GM21619 (cell line): ENCODE data around the gene DMRTA1.
"Not testable (repeated sequence)": the region's sequence is repeated elsewhere in the genome, so short reads cannot be mapped to it uniquely, and the experiment has no call there.

Source experiments
- ATAC-seq: cut with Tn5 transposase; IDR thresholded peaks from one replicate; pipeline ENCODE4 v1.9.1; 2021; ENCODE audit not compliant: unreplicated experiment

Gene DMRTA1

GRCh38 chr9:22455181-22455580 lies 8.6 kb downstream of the DMRTA1 start:
- ATAC-seq, result no peak

DNA sequence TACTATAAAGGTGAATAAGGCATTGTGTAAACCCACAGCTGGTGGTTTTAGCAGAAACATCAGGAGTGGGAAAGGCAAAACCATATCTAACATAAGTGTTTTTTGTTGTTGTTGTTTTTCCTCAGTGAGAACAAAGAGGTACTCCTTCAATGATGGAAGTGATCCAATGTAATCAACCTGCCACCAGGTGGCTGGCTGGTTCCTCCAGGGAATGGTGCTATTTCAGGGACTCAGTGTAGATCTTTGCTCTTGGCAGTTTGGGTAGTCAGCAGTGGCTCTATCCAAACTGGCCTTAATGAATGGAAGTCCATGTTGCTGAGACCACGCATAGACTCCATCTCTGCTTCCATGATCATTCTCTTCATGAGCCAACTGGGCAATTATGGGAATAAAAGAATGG lies 10.8 kb downstream of the DMRTA1 start:
- no peak for ATAC-seq

GRCh38 chr9:22463205-22463604 lies 16.6 kb downstream of the DMRTA1 start:
- no peak for ATAC-seq

- ATAC-seq, result peak; percentile 47
Measured at GRCh38 chr9:22469928-22470544, 23.4 kb downstream of the DMRTA1 start.

DNA sequence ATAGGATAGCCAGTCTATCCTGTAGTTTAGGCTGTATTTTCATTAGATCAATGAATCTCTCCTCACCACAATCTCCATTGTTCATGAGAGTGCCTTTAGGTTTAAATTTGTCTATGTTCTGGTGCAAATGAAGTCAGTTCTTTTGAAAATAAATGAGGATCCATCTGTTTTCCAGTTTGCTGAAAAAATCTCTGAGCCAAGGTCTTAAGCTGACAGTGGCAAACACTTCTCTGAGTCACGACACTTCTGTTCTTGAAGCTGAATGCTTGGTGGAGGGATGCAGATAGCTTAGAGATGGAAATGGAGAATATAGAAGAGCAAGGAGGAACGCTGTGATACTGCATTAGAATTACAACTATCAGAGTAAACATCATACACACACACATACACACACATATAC lies 34.9 kb downstream of the DMRTA1 start:
- ATAC-seq, result no peak

DNA sequence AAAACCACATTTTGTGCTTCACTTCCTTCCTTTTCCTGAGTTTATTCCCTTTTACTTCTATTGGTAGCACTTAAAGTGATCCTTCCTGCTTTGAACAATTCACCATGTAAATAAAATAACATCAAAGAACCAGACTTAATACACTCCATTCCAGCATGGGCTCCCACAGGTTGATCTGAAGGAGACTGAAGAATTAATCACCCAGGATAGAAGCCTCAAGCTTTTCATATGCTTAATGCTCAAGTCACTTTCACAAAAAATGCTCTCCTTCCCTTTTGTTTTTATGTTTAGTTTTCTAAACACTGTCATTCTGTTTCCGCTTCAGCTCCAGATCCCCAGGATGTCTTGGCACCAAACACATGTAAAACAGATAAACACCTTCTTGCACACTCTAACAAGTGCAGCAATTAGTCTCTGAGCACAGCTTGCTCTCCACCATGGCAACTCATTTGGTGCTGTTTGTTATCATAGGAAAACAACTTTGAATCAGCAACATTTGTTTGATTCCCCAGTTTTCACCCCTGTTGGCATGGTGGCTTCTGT lies 37.0 kb downstream of the DMRTA1 start:
- no peak for ATAC-seq

DNA sequence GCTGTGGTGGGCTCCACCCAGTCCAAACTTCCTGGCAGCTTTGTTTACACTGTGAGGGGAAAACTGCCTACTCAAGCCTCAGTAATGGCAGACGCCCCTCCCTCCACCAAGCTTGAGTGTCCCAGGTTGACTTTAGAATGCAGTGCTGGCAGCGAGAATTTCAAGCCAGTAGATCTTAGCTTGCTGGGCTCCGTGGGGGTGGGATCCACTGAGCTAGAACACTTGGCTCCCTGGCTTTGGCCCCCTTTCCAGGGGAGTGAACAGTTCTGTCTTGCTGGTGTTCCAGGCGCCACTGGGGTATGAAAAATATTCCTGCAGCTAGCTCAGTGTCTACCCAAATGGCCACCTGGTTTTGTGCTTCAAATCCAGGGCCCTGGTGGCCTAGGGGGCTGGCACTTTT lies 49.6 kb downstream of the DMRTA1 start:
- ATAC-seq, result not testable (repeated sequence)
